Skeletal muscle tissue (tissue), 4 donors: Measurements from ENCODE around the gene JAG2. TPM values are rescaled to one million over a fixed set of nuclear protein-coding genes. Genes with fewer than 3 reads are reported as not detected.
A peak's percentile ranks its signal among the peaks of the same experiment; 100 is the strongest.

ENCODE experiments used
- H3K27ac ChIP-seq: one replicate; pipeline ENCODE4 v1.7.0; 2013; ENCODE audit warnings: mild to moderate bottlenecking, low read depth, low read length, inconsistent platforms
- H3K27me3 ChIP-seq, 3 donors: one replicate each; pipeline ENCODE4 v1.7.0; 2013; ENCODE audit warnings: low read length in 3 of 3; ENCODE audit not compliant: control insufficient read depth in 3 of 3, insufficient read depth in 3 of 3
- H3K36me3 ChIP-seq, 3 donors: one replicate each; pipeline ENCODE4 v1.7.0; 2013; ENCODE audit warnings: low read length in 3 of 3; ENCODE audit not compliant: control insufficient read depth in 3 of 3, insufficient read depth in 3 of 3
- H3K4me1 ChIP-seq, 3 donors: one replicate each; pipeline ENCODE4 v1.7.0; 2013; ENCODE audit warnings: low read length in 3 of 3, mild to moderate bottlenecking in 3 of 3; ENCODE audit not compliant: control insufficient read depth in 3 of 3, insufficient read depth in 3 of 3
- H3K4me3 ChIP-seq, 3 donors: one replicate each; pipeline ENCODE4 v1.7.0; 2013; ENCODE audit warnings: low read length in 3 of 3
- H3K9ac ChIP-seq, 3 donors: one replicate each; pipeline ENCODE4 v1.7.0; 2013; ENCODE audit warnings: low read length in 3 of 3, mild to moderate bottlenecking in 3 of 3, moderate library complexity in 2 of 3, low read depth in 1 of 3
- H3K9me3 ChIP-seq, 3 donors: one replicate each; pipeline ENCODE4 v1.7.0; 2013; ENCODE audit warnings: low read length in 3 of 3; ENCODE audit not compliant: control insufficient read depth in 3 of 3
- total RNA-seq: library from RNA; depleted of rRNA; stranded (reverse); fragments of >200 nt; gene quantifications from one replicate; pipeline ENCODE4 v1.2.3, GENCODE V29; 2014
- donor health status: Osteomylitis.

The JAG2 gene
- total RNA-seq, 1 donor from 2014 or later = 33.9 TPM

- peak overlapping the region; percentile 75 for H3K27ac ChIP-seq
- peak overlapping the region in 2 of 3 donors; percentile 38 to 40 for H3K9ac ChIP-seq
- H3K4me1 ChIP-seq = peaks cover 24 to 59% (median 46%) of the 10 kb centered on the region in 3 donors
- H3K4me3 ChIP-seq = no peak overlapping the region
- H3K27me3 ChIP-seq = no peaks in the 10 kb centered on the region
- no peaks in the 10 kb centered on the region for H3K9me3 ChIP-seq
- H3K36me3 ChIP-seq = no peaks in the 10 kb centered on the region
Measured at GRCh38 chr14:105177082-105177481, 8.5 kb upstream of the JAG2 start.

GRCh38 chr14:105176513-105176912 lies 7.9 kb upstream of the JAG2 start:
- H3K36me3 ChIP-seq = no peaks in the 10 kb centered on the region
- H3K4me1 ChIP-seq = peaks cover 27 to 59% (median 46%) of the 10 kb centered on the region in 3 donors
- no peaks in the 10 kb centered on the region for H3K27me3 ChIP-seq
- no peaks in the 10 kb centered on the region for H3K9me3 ChIP-seq
- peak overlapping the region; percentile 75 for H3K27ac ChIP-seq
- H3K4me3 ChIP-seq = no peak overlapping the region
- peak overlapping the region in 2 of 3 donors; percentile 38 to 40 for H3K9ac ChIP-seq

GRCh38 chr14:105173901-105174894 lies 5.6 kb upstream of the JAG2 start:
- Histone ChIP-seq H3K27ac (no peak overlapping the region), H3K27me3 (peaks cover 0 to 5% (median 3%) of the 10 kb centered on the region in 3 donors), H3K9ac (no peak overlapping the region), H3K4me1 (peaks cover 42 to 65% (median 60%) of the 10 kb centered on the region in 3 donors), H3K36me3 (no peaks in the 10 kb centered on the region), H3K9me3 (no peaks in the 10 kb centered on the region), H3K4me3 (no peak overlapping the region)

- H3K36me3 ChIP-seq = no peaks in the 10 kb centered on the region
- peaks cover 0 to 5% (median 3%) of the 10 kb centered on the region in 3 donors for H3K27me3 ChIP-seq
- no peak overlapping the region for H3K27ac ChIP-seq
- no peaks in the 10 kb centered on the region for H3K9me3 ChIP-seq
- H3K4me1 ChIP-seq = peaks cover 42 to 62% (median 60%) of the 10 kb centered on the region in 3 donors
- no peak overlapping the region for H3K4me3 ChIP-seq
- H3K9ac ChIP-seq = no peak overlapping the region
Measured at GRCh38 chr14:105173145-105173544, 4.6 kb upstream of the JAG2 start.

- Histone ChIP-seq H3K4me1 (peaks cover 41 to 56% (median 55%) of the 10 kb centered on the region in 3 donors), H3K9me3 (no peaks in the 10 kb centered on the region), H3K27me3 (peaks cover 0 to 5% (median 3%) of the 10 kb centered on the region in 3 donors), H3K4me3 (no peak overlapping the region), H3K27ac (no peak overlapping the region), H3K36me3 (no peaks in the 10 kb centered on the region), H3K9ac (no peak overlapping the region)
Measured at GRCh38 chr14:105172476-105172875, 3.9 kb upstream of the JAG2 start.

- peaks cover 37 to 53% (median 53%) of the 10 kb centered on the region in 3 donors for H3K4me1 ChIP-seq
Measured at GRCh38 chr14:105171004-105171673, 2.6 kb upstream of the JAG2 start.

GRCh38 chr14:105169776-105170655 lies 1.4 kb upstream of the JAG2 start:
- Histone ChIP-seq H3K27ac (peak overlapping the region; percentile 66), H3K9ac (peak overlapping the region in 1 of 3 donors; percentile 79), H3K27me3 (peaks cover 4 to 7% (median 5%) of the 10 kb centered on the region in 3 donors), H3K4me3 (peak overlapping the region in 2 of 3 donors; percentile 7 to 52), H3K9me3 (no peaks in the 10 kb centered on the region), H3K4me1 (peaks cover 43 to 57% (median 53%) of the 10 kb centered on the region in 3 donors), H3K36me3 (no peaks in the 10 kb centered on the region)

More at GRCh38 chr14:105171004-105171673, 2.6 kb upstream of the JAG2 start:
- H3K27me3 ChIP-seq = peaks cover 4 to 5% (median 5%) of the 10 kb centered on the region in 3 donors
- H3K4me3 ChIP-seq = peak overlapping the region in 2 of 3 donors; percentile 7 to 52
- no peaks in the 10 kb centered on the region for H3K9me3 ChIP-seq
- H3K9ac ChIP-seq = peak overlapping the region in 2 of 3 donors; percentile 65 to 79
- H3K36me3 ChIP-seq = no peaks in the 10 kb centered on the region
- peak overlapping the region; percentile 66 for H3K27ac ChIP-seq

GRCh38 chr14:105168979-105169507 lies 467 bp upstream of the JAG2 start:
- Histone ChIP-seq H3K4me3 (peak overlapping the region in 1 of 3 donors; percentile 32), H3K27me3 (peaks cover 4 to 7% (median 5%) of the 10 kb centered on the region in 3 donors), H3K36me3 (no peaks in the 10 kb centered on the region), H3K9ac (no peak overlapping the region), H3K9me3 (no peaks in the 10 kb centered on the region), H3K4me1 (peaks cover 53 to 62% (median 58%) of the 10 kb centered on the region in 3 donors), H3K27ac (peak overlapping the region; percentile 66)

- peak overlapping the region in 2 of 3 donors; percentile 23 to 78 for H3K9ac ChIP-seq
- H3K9me3 ChIP-seq = no peaks in the 10 kb centered on the region
- peaks cover 4 to 7% (median 5%) of the 10 kb centered on the region in 3 donors for H3K27me3 ChIP-seq
- H3K27ac ChIP-seq = peak overlapping the region; percentile 60
- peak overlapping the region in 2 of 3 donors; percentile 69 to 76 for H3K4me3 ChIP-seq
- no peaks in the 10 kb centered on the region for H3K36me3 ChIP-seq
- H3K4me1 ChIP-seq = peaks cover 62 to 72% (median 68%) of the 10 kb centered on the region in 3 donors
Measured at GRCh38 chr14:105168093-105168420, 519 bp downstream of the JAG2 start.
